Hepatocyte (in vitro differentiated cells): ENCODE data around the gene PLXNB1. TPM values are rescaled to one million over a fixed set of nuclear protein-coding genes. Genes with fewer than 3 reads are reported as not detected.

Experiments
- DNase-seq: peaks from one replicate; pipeline ENCODE4 v3.0.0-alpha.2; 2016; ENCODE audit warnings: low spot score
- H2AFZ ChIP-seq: fragments of 200-600 bp; sonication (generic); 2 replicates; pipeline ENCODE4 v1.6.0; 2016; ENCODE audit warnings: antibody characterized with exemption, mild to moderate bottlenecking
- H3K27ac ChIP-seq: fragments of 200-600 bp; sonication (generic); 2 replicates; pipeline ENCODE4 v1.5.1; 2016; ENCODE audit warnings: mild to moderate bottlenecking
- H3K27me3 ChIP-seq: fragments of 200-600 bp; sonication (generic); 2 replicates; pipeline ENCODE4 v1.6.1; 2016
- H3K36me3 ChIP-seq: fragments of 200-600 bp; sonication (generic); replicated peaks from 2 replicates; pipeline ENCODE4 v1.5.1; 2016; ENCODE audit warnings: low read depth; ENCODE audit not compliant: insufficient read depth
- H3K4me1 ChIP-seq: fragments of 200-600 bp; sonication (generic); 2 replicates; pipeline ENCODE4 v1.5.1; 2016; ENCODE audit warnings: mild to moderate bottlenecking, moderate library complexity; ENCODE audit not compliant: insufficient read depth
- H3K4me2 ChIP-seq: fragments of 200-600 bp; sonication (generic); 2 replicates; pipeline ENCODE4 v1.6.0; 2016
- H3K4me3 ChIP-seq: fragments of 200-600 bp; sonication (generic); 2 replicates; pipeline ENCODE4 v1.5.1; 2016; ENCODE audit warnings: mild to moderate bottlenecking
- H3K79me2 ChIP-seq: fragments of 200-600 bp; sonication (generic); 2 replicates; pipeline ENCODE4 v1.6.0; 2017; ENCODE audit warnings: mild to moderate bottlenecking
- H3K9me2 ChIP-seq: fragments of 200-600 bp; sonication (generic); replicated peaks from 2 replicates; pipeline ENCODE4 v1.6.0; 2017; ENCODE audit warnings: mild to moderate bottlenecking; ENCODE audit not compliant: insufficient read depth
- H3K9me3 ChIP-seq: fragments of 200-600 bp; sonication (generic); 2 replicates; pipeline ENCODE4 v1.5.1; 2016; ENCODE audit warnings: low read depth, mild to moderate bottlenecking
- H4K20me1 ChIP-seq: fragments of 200-600 bp; sonication (generic); 2 replicates; pipeline ENCODE4 v1.6.0; 2016; ENCODE audit warnings: mild to moderate bottlenecking; ENCODE audit not compliant: insufficient read depth, poor library complexity, severe bottlenecking
- CTCF ChIP-seq: fragments of 200-600 bp; sonication (generic); IDR thresholded peaks from 2 replicates; pipeline ENCODE4 v1.5.1; 2016; ENCODE audit warnings: antibody characterized with exemption, mild to moderate bottlenecking; ENCODE audit not compliant: poor library complexity
- EZH2 ChIP-seq: fragments of 200-600 bp; sonication (generic); IDR thresholded peaks from 2 replicates; pipeline ENCODE4 v1.6.1; 2016; ENCODE audit warnings: antibody characterized with exemption, mild to moderate bottlenecking, borderline replicate concordance
- EZH2phosphoT487 ChIP-seq: fragments of 200-600 bp; sonication (generic); IDR thresholded peaks from one replicate; pipeline ENCODE4 v1.6.1; 2018; ENCODE audit warnings: antibody characterized with exemption, mild to moderate bottlenecking, low read depth, moderate library complexity; ENCODE audit not compliant: unreplicated experiment, severe bottlenecking
- WGBS: methylation state at CpG from one replicate; pipeline ENCODE4 v1.1.6; 2016; ENCODE audit warnings: low lambda C conversion rate; ENCODE audit errors: missing lambda C conversion rate; 5-methylcytosine and 5-hydroxymethylcytosine counted together
- polyA plus RNA-seq: library from polyadenylated mRNA; unstranded; fragments of >200 nt; fragmentation: Nextera tagmentation; extraction: Ambion mirVana; gene quantifications from 2 replicates; pipeline ENCODE4 v1.2.1, GENCODE V29; 2016
- total RNA-seq: library from RNA; depleted of rRNA; stranded (reverse); fragments of >200 nt; gene quantifications from 2 replicates; pipeline ENCODE4 v1.2.3, GENCODE V29; 2014

The PLXNB1 gene
- total and polyA plus RNA-seq, 2 experiments from 2014 or later, result 71.3 to 74.5 TPM

GRCh38 chr3:48432411-48433371, 2.8 kb upstream of the PLXNB1 start:
- peaks cover 5% of the 10 kb centered on the region for H4K20me1 ChIP-seq
- DNase-seq, result no peak
- H3K36me3 ChIP-seq, result no peaks in the 10 kb centered on the region
- H3K9me2 ChIP-seq, result no peaks in the 10 kb centered on the region
- 75% methylated on average over 16 of the region's 16 CpGs for WGBS
- peak overlapping the region; percentile 96 for H3K27ac ChIP-seq
- H3K4me2 ChIP-seq, result peak overlapping the region; percentile 71
- H3K4me3 ChIP-seq, result no peak overlapping the region
- peaks cover 47% of the 10 kb centered on the region for H3K79me2 ChIP-seq
- H3K9me3 ChIP-seq, result no peaks in the 10 kb centered on the region
- no peak for TF ChIP-seq EZH2
- peak; percentile 3 for TF ChIP-seq CTCF
- TF ChIP-seq EZH2phosphoT487, result no peak
- H3K4me1 ChIP-seq, result peaks cover 54% of the 10 kb centered on the region
- no peaks in the 10 kb centered on the region for H3K27me3 ChIP-seq
- no peak overlapping the region for H2AFZ ChIP-seq

- H3K9me2 ChIP-seq, result no peaks in the 10 kb centered on the region
- H3K4me1 ChIP-seq, result peaks cover 66% of the 10 kb centered on the region
- H3K9me3 ChIP-seq, result no peaks in the 10 kb centered on the region
- no peak overlapping the region for H2AFZ ChIP-seq
- H3K4me2 ChIP-seq, result peak overlapping the region; percentile 97
- no peaks in the 10 kb centered on the region for H3K27me3 ChIP-seq
- H4K20me1 ChIP-seq, result peaks cover 15% of the 10 kb centered on the region
- WGBS, result 81% methylated on average over 8 of the region's 8 CpGs
- DNase-seq, result no peak
- no peaks in the 10 kb centered on the region for H3K36me3 ChIP-seq
- no peak overlapping the region for H3K4me3 ChIP-seq
- peaks cover 60% of the 10 kb centered on the region for H3K79me2 ChIP-seq
- TF ChIP-seq EZH2 (no peak), CTCF (no peak), EZH2phosphoT487 (no peak)
- peak overlapping the region; percentile 96 for H3K27ac ChIP-seq
Observed at GRCh38 chr3:48431224-48432029, 1.5 kb upstream of the PLXNB1 start.

GRCh38 chr3:48430708-48431101, 819 bp upstream of the PLXNB1 start:
- Histone ChIP-seq H3K27me3 (no peaks in the 10 kb centered on the region), H3K9me3 (no peaks in the 10 kb centered on the region), H4K20me1 (peaks cover 22% of the 10 kb centered on the region), H3K4me3 (no peak overlapping the region), H3K4me2 (peak overlapping the region; percentile 97), H2AFZ (no peak overlapping the region), H3K9me2 (no peaks in the 10 kb centered on the region), H3K4me1 (peaks cover 74% of the 10 kb centered on the region), H3K36me3 (no peaks in the 10 kb centered on the region), H3K79me2 (peaks cover 67% of the 10 kb centered on the region), H3K27ac (peak overlapping the region; percentile 96)
- TF ChIP-seq EZH2 (no peak), EZH2phosphoT487 (no peak), CTCF (no peak)
- 73% methylated on average over 1 of the region's 1 CpG for WGBS
- no peak for DNase-seq
